Femur (tissue), 1 donor: ENCODE data around the gene RHEB.

Experiments
- DNase-seq: peaks from one replicate; pipeline ENCODE4 v3.0.0-alpha.2; 2017

RHEB gene

DNA sequence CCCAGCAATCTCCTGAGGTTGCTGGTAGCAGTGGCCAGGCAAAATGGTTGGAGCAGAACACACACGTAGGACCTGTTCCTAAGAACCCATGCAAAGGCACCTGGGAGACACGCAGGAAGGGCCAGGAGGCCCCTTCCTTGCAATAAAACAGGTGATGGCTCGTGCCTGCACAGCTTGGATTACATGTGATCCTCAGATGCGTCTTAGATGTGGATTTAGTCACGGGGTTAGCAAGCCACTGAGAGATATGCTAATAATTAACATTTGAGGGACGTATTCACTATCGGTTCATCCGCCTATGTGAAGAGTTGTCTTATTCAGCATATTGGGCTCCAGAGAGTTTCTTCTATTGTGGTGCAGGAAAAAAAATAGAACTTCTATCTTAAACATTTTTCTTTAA, 4.6 kb upstream of the RHEB start:
- DNase-seq = no peak

GRCh38 chr7:151520419-151521261, 945 bp upstream of the RHEB start:
- DNase-seq = peak; percentile 70

- DNase-seq = peak; percentile 62
Observed at GRCh38 chr7:151518947-151519764, 539 bp downstream of the RHEB start.

- DNase-seq = peak; percentile 71
Observed at GRCh38 chr7:151518105-151518946, 1.4 kb downstream of the RHEB start.

GRCh38 chr7:151517601-151518104, 2.0 kb downstream of the RHEB start:
- no peak for DNase-seq

DNA sequence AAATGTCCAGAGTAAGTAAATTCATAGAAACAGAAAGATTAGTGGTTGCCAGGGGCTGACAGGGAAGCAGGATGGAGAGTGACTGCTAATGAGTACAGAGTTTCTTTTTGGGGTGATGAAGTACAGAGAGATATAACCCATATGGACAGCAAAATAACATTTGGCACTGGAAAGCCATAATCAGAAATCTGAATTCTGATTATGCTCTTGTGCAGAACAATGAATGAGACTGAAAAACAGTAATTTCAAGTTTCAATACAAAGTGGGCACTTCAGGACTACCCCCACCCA, 4.5 kb downstream of the RHEB start:
- DNase-seq = no peak

- no peak for DNase-seq
Observed at GRCh38 chr7:151514461-151515275, 5.0 kb downstream of the RHEB start.

- DNase-seq = no peak
Observed at GRCh38 chr7:151513133-151513532, 6.6 kb downstream of the RHEB start.

GRCh38 chr7:151512353-151512752, 7.3 kb downstream of the RHEB start:
- DNase-seq = no peak

DNA sequence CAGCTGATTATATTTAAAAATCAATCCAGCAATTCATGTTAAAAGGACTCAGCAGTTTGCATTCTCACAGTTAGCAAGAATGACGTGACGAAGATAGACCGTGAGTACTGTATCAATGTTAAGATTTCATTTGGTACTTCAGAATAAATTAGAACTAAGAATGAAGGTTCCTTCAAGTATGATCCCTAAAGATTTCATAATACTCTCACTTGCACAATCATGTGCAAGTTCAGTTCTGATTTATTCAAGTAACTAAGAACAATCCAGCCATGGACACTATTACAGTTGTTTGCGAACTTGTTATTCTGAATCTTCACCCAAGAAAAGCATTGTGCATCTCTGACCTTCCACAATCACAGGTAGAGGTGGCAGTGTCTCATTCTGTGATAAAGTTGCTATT, 7.7 kb downstream of the RHEB start:
- no peak for DNase-seq

DNA sequence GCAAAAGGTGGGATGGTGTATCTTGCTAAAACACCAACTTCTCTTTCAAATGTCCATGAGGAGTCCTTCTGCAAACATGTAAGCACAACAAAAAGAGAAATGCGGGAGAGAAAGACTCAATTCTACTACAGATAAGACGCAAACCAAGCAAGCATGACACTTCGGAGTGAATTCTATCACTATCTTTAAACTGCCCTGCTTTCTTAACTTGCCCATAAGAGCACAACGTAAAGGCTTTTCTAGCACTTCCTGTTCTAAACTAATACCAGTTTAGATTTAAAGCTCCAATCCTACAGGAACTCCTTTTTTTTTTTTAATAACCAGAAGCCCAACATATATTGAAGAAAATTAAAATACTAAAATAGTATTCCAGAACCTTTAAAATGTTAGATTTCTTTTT, 8.4 kb downstream of the RHEB start:
- no peak for DNase-seq

DNA sequence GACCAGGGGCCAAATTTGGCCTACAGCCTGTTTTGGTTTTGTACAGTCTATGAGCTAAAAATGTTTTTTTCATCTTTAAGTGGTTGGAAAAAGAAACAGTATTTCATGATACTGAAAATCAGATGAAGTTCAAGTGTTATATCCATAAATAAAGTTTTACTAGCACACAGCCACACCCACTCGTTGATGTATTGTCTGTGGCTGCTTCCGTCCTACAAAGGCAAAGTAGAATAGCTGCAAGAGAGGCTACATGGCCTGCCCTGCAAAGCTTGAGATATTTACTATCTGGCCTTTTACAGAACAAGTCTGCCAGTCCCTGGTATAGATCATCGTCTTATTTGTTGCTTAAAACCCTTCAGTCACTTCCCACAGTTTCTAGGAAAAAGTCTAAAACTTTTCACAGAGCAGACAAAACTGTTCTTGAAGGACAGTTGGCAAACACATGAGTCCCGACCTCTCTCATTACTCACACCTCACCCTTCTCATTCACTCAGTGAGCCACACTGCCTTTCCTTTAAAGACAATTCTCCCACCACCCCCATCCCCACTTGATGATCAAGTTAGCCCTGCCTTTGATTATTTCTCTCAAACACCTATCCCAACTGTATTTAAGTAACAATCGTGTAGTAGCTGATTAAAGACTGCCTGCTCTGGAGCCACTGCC, 9.9 kb downstream of the RHEB start:
- DNase-seq = no peak

DNA sequence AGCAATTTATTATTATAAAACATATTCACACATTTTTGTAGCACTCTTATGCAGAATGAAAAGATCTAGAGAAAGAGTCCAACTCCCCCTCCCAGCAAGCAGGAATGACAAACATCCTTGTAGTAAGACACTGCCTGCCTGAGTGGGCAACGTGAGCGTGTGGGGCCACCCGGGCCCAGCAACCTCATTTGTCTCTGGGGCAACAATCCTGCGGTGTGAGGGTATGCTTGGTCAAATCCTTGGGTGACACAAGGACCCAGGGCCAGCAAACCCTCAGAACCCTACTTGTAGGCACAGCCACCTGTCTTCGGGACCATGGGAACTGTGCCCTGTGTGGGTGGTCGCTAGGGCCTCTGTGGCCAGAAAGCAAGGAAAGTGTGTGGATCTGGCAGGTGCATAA, 10.7 kb downstream of the RHEB start:
- no peak for DNase-seq

DNA sequence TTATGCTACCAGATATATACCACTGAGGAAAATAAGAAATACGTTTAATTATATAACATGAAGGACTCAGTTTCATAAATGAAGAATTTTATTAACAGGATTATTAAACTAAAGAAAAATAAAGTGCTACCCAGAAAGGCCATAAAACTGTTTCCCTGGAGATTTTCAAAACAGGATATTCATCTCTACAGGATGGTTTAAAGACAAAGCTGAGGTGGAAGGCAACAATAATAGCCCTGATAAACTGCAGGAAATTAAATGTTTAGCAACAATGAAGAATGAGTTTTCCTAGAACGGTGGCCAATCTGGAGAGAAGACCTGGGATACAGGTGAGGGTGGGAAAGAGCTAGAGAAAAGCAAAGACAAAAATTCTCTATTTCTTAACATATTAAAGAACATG, 11.9 kb downstream of the RHEB start:
- DNase-seq = no peak

- DNase-seq = no peak
Observed at GRCh38 chr7:151506901-151507382, 12.8 kb downstream of the RHEB start.

DNA sequence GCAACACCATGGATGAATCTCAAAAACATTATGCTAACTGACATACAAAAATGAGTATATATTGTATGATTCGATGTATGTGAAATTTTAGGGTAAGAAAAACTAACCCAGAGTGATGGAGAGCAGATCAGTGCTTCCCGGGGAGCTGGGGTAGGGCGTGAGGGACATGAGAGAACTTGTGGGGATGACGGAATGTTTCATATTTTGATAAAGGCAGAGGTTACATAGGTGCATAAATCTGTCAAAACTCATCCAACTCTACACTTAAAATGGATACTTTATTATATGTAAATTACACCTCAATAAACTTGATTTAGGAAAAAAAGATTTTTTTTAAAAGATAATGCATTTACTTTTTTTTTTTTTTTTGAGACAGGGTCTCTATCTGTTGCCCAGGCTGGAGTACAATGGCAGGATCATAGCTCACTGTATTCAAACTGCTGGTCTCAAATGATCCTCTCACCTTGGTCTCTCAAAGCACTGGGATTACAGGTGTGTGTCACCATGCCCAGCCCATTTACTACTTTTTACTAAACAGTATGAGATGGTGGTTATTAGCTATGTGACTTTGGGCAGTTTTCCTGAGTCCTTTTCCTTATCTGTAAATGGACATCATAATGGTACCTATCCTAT, 13.7 kb downstream of the RHEB start:
- DNase-seq = no peak

DNA sequence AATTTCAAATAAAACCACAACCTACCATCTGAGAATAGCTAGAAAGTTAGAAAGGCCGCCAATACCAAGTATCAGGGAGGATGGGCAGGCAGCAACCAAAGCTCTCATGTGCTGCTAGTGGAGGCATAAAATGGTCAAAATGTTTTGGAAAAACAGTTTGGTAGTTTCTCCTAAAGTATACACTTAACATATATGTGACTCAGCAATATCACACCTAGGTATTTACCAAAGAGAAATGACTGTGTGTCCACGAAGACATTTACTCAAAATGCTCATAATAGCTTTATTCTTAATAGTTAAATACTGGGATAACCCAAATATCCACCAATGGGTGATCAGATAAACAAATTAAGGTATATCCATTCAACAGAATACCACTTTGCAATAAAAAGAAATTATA, 14.3 kb downstream of the RHEB start:
- no peak for DNase-seq

DNA sequence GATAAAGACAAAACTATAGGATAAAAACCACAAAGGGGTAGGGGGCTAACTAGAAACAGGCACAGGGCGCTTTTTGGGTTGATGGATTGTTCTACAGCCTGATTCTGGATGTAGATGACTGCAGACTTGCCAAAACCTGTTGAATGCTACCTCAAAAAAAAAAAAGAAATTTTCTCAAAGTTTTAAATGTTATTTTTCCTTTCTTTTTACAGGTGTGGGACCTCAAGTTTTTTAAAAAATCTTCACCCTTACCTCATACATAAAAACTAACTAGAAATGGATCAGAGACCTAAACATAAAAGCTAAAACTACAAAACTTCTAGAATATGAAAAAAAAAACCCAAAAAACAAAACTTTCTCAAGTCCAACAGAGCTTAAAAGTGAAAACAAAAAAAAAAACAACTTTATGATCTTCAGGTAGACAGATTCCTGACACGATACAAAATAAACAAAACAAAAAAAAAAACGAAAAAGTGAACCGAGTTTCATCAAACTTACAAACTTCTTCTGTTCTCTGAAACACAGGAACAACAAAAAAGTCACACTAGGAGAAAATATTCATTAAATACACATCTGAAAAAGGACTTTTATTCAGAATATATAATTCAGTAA, 14.9 kb downstream of the RHEB start:
- DNase-seq = no peak

- DNase-seq = no peak
Observed at GRCh38 chr7:151503902-151504714, 15.6 kb downstream of the RHEB start.

DNA sequence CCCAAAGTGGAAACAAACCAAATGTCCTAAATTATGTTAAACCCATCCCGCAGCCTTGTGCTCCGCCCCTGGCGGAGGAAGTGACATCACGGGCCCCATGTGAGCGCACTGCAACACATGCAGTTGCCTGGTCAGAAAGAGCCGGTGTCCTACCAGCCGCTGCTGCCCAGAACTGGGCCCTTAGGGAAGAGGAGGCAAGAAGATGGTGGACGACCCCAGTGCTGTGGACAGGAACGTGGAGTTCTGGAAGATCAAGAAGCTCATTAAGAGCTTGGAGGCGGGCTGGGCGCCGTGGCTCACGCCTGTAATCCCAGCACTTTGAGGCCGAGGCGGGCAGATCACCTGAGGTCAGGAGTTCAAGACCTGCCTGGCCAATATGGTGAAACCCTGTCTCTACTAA, 18.0 kb downstream of the RHEB start:
- no peak for DNase-seq
